HFF-Myc (cell line): ENCODE data around the gene GOLGA6L10.
"Not testable (repeated sequence)": the region's sequence is repeated elsewhere in the genome, so short reads cannot be mapped to it uniquely, and the experiment has no call there.

Source experiments
- DNase-seq: peaks from one replicate; pipeline ENCODE4 v3.0.0-alpha.2; 2011; ENCODE audit warnings: low read depth; ENCODE audit errors: extremely low read depth
- H3K4me3 ChIP-seq: replicated peaks from 2 replicates; pipeline ENCODE4 v1.5.1; 2011; ENCODE audit warnings: low read depth, mild to moderate bottlenecking, control low read depth, low read length
- CTCF ChIP-seq: IDR thresholded peaks from 2 replicates; pipeline ENCODE4 v1.5.1; 2012; ENCODE audit warnings: mild to moderate bottlenecking, low read depth, low read length, control low read depth; ENCODE audit errors: missing control alignments

The GOLGA6L10 gene

GRCh38 chr15:82371656-82372055 is 22.4 kb upstream of the GOLGA6L10 start:
- no peak overlapping the region for H3K4me3 ChIP-seq
- no peak for DNase-seq
- no peak for TF ChIP-seq CTCF

- not testable (repeated sequence) for DNase-seq, H3K4me3 ChIP-seq
These were observed 18.5 kb upstream of the GOLGA6L10 start for GRCh38 chr15:82367790-82368189.

- DNase-seq, H3K4me3 ChIP-seq: not testable (repeated sequence)
These were observed 16.5 kb upstream of the GOLGA6L10 start for GRCh38 chr15:82365692-82366323.

GRCh38 chr15:82364548-82364947 is 15.3 kb upstream of the GOLGA6L10 start:
- not testable (repeated sequence) for DNase-seq, H3K4me3 ChIP-seq

GRCh38 chr15:82362790-82363189 is 13.5 kb upstream of the GOLGA6L10 start:
- not testable (repeated sequence) for H3K4me3 ChIP-seq, DNase-seq

- H3K4me3 ChIP-seq, DNase-seq: not testable (repeated sequence)
These were observed 11.3 kb upstream of the GOLGA6L10 start for GRCh38 chr15:82360618-82361017.

GRCh38 chr15:82355055-82355454 is 5.8 kb upstream of the GOLGA6L10 start:
- H3K4me3 ChIP-seq: not testable (repeated sequence)

GRCh38 chr15:82354546-82354945 is 5.3 kb upstream of the GOLGA6L10 start:
- not testable (repeated sequence) for DNase-seq
- peak overlapping the region; percentile 29 for H3K4me3 ChIP-seq

More at GRCh38 chr15:82355055-82355454, 5.8 kb upstream of the GOLGA6L10 start:
- not testable (repeated sequence) for DNase-seq

GRCh38 chr15:82347645-82348044 is 1.6 kb downstream of the GOLGA6L10 start:
- DNase-seq, H3K4me3 ChIP-seq: not testable (repeated sequence)

- not testable (repeated sequence) for H3K4me3 ChIP-seq, DNase-seq
These were observed 4.1 kb downstream of the GOLGA6L10 start for GRCh38 chr15:82345176-82345575.

- DNase-seq, H3K4me3 ChIP-seq: not testable (repeated sequence)
These were observed 4.9 kb downstream of the GOLGA6L10 start for GRCh38 chr15:82344421-82344820.

- not testable (repeated sequence) for DNase-seq
These were observed 5.4 kb downstream of the GOLGA6L10 start for GRCh38 chr15:82343851-82344250.

GRCh38 chr15:82342632-82343374 is 6.5 kb downstream of the GOLGA6L10 start:
- not testable (repeated sequence) for DNase-seq, H3K4me3 ChIP-seq

More at GRCh38 chr15:82343851-82344250, 5.4 kb downstream of the GOLGA6L10 start:
- not testable (repeated sequence) for H3K4me3 ChIP-seq

GRCh38 chr15:82338573-82338972 is 10.7 kb downstream of the GOLGA6L10 start:
- H3K4me3 ChIP-seq, DNase-seq: not testable (repeated sequence)

- not testable (repeated sequence) for DNase-seq, H3K4me3 ChIP-seq
These were observed 11.2 kb downstream of the GOLGA6L10 start for GRCh38 chr15:82338053-82338452.

- not testable (repeated sequence) for DNase-seq, H3K4me3 ChIP-seq
These were observed 12.2 kb downstream of the GOLGA6L10 start for GRCh38 chr15:82337051-82337450.

- not testable (repeated sequence) for DNase-seq, H3K4me3 ChIP-seq
These were observed 13.1 kb downstream of the GOLGA6L10 start for GRCh38 chr15:82336180-82336647.

- not testable (repeated sequence) for H3K4me3 ChIP-seq, DNase-seq
These were observed 14.3 kb downstream of the GOLGA6L10 start for GRCh38 chr15:82335006-82335405.
